HepG2 (cell line): ENCODE data around the gene FOXJ2. TPM values are rescaled to one million over a fixed set of nuclear protein-coding genes. Genes with fewer than 3 reads are reported as not detected.

ENCODE experiments used
- ATAC-seq: fragments of 200-7000 bp; cut with Tn5 transposase; 3 replicates; pipeline ENCODE4 v1.9.1; 2020; ENCODE audit warnings: mild to moderate bottlenecking, moderate library complexity
- BruUV-seq: library from RNA; stranded (reverse); fragments of 400-500 nt; replicated peaks from 2 replicates; lab custom pipeline; 2021; lab: Mats Ljungman, UMichigan
- CTCF ChIA-PET: fragments of 300-600 bp; formaldehyde crosslinking; extraction: SDS; loops from one replicate; lab custom pipeline; 2021; ENCODE audit warnings: low total read pairs, inconsistent platforms, low intra/inter-chr PET ratio; lab: Yijun Ruan, JAX
- POLR2A ChIA-PET: fragments of 350-600 bp; sonication (Branson Sonifier 250); formaldehyde crosslinking; loops from one replicate; lab custom pipeline; 2020; ENCODE audit warnings: antibody characterized with exemption, inconsistent platforms; lab: Yijun Ruan, JAX
- DNase-seq: peaks from one replicate; pipeline ENCODE4 v3.0.0-alpha.2; 2015; ENCODE audit warnings: low spot score
- FAIRE-seq: peaks from 3 replicates; lab custom pipeline; 2011; peaks lifted over from hg19 to GRCh38; lab: Jason Lieb, UNC
- H2AFZ ChIP-seq: one replicate; pipeline ENCODE4 v1.6.1; 2011; ENCODE audit warnings: low read length, inconsistent platforms
- H3K27ac ChIP-seq: fragments of 300-600 bp; 3 replicates; pipeline ENCODE4 v1.8.0; 2011; ENCODE audit warnings: mixed run types, mild to moderate bottlenecking, mixed read lengths, low read length, inconsistent platforms; ENCODE audit not compliant: insufficient read depth; ENCODE audit errors: extremely low read length
- H3K27me3 ChIP-seq, 2 experiments: fragments of 200-600 bp in 1 of 2; 2 replicates in 1 of 2; 3 replicates in 1 of 2; pipeline versions ENCODE4 v1.6.0 to v1.8.0; 2011; ENCODE audit warnings: low read length in 2 of 2, mild to moderate bottlenecking in 2 of 2, moderate library complexity in 2 of 2, inconsistent platforms in 1 of 2; ENCODE audit not compliant: insufficient read depth in 2 of 2, control insufficient read depth in 1 of 2
- H3K36me3 ChIP-seq, 2 experiments: fragments of 200-600 bp in 1 of 2; replicated peaks in 1 of 2; 2 replicates in 1 of 2; 3 replicates in 1 of 2; pipeline versions ENCODE4 v1.5.1 to v1.8.0; 2011; ENCODE audit warnings: low read length in 2 of 2, inconsistent platforms in 1 of 2; ENCODE audit not compliant: insufficient read depth in 2 of 2, control insufficient read depth in 1 of 2
- H3K4me1 ChIP-seq: 2 replicates; pipeline ENCODE4 v1.5.1; 2012; ENCODE audit warnings: low read length, inconsistent platforms; ENCODE audit not compliant: insufficient read depth
- H3K4me2 ChIP-seq: 2 replicates; pipeline ENCODE4 v1.6.0; 2011; ENCODE audit warnings: low read depth, low read length, inconsistent platforms
- H3K4me3 ChIP-seq, 3 experiments: fragments of 200-600 bp in 1 of 3; sonication (generic), shearing (Covaris generic) in 1 of 3; replicated peaks in 1 of 3; 2 replicates each; pipeline ENCODE4 v1.5.1; 2011 to 2016; ENCODE audit warnings: low read length in 3 of 3, inconsistent platforms in 2 of 3, low read depth in 2 of 3, mild to moderate bottlenecking in 2 of 3, control low read depth in 1 of 3, mixed read lengths in 1 of 3; ENCODE audit not compliant: insufficient read depth in 1 of 3
- H3K79me2 ChIP-seq: one replicate; pipeline ENCODE4 v1.6.1; 2011; ENCODE audit warnings: low read length, inconsistent platforms; ENCODE audit not compliant: insufficient read depth
- H3K9ac ChIP-seq: 2 replicates; pipeline ENCODE4 v1.6.0; 2011; ENCODE audit warnings: mild to moderate bottlenecking, low read depth, low read length, inconsistent platforms; ENCODE audit not compliant: insufficient read depth
- H3K9me3 ChIP-seq: 2 replicates; pipeline ENCODE4 v1.5.1; 2012; ENCODE audit warnings: mild to moderate bottlenecking, low read length
- H4K20me1 ChIP-seq: 2 replicates; pipeline ENCODE4 v1.6.0; 2011; ENCODE audit warnings: inconsistent platforms, mild to moderate bottlenecking, low read length, moderate library complexity; ENCODE audit not compliant: insufficient read depth
- EP300 ChIP-seq, 3 experiments: sonication (generic) in 1 of 3; formaldehyde crosslinking in 1 of 3; IDR thresholded peaks; 2 replicates each; pipeline versions ENCODE4 v1.5.1 to v1.6.1; 2011 to 2020; ENCODE audit warnings: low read depth in 2 of 3, low read length in 2 of 3, borderline replicate concordance in 1 of 3, improper control_type of control experiment in 1 of 3, mild to moderate bottlenecking in 1 of 3, missing genetic modification reagents in 1 of 3, moderate library complexity in 1 of 3
- FOXK1 ChIP-seq: sonication (generic); formaldehyde crosslinking; IDR thresholded peaks from 2 replicates; pipeline ENCODE4 v1.4.0; 2020; ENCODE audit warnings: low read depth, missing genetic modification reagents, borderline replicate concordance
- HDAC6 ChIP-seq: fragments of 200-600 bp; sonication (generic); IDR thresholded peaks from 2 replicates; pipeline ENCODE4 v1.7.0; 2017; ENCODE audit warnings: mild to moderate bottlenecking, antibody characterized with exemption, low read length, low read depth
- KDM1A ChIP-seq: IDR thresholded peaks from 2 replicates; pipeline ENCODE4 v1.6.1; 2016; ENCODE audit warnings: missing compliant biosample characterization
- KDM6A ChIP-seq: IDR thresholded peaks from 2 replicates; pipeline ENCODE4 v1.6.1; 2016; ENCODE audit warnings: low read depth
- SIX4 ChIP-seq: sonication (generic); formaldehyde crosslinking; IDR thresholded peaks from 2 replicates; pipeline ENCODE4 v1.4.0; 2020; ENCODE audit warnings: missing genetic modification reagents
- TP53 ChIP-seq: sonication (generic); formaldehyde crosslinking; conservative IDR thresholded peaks from 2 replicates; pipeline ENCODE4 v1.4.0; 2020; ENCODE audit warnings: missing genetic modification reagents
- ZBTB1 ChIP-seq: sonication (generic); formaldehyde crosslinking; IDR thresholded peaks from 2 replicates; pipeline ENCODE4 v1.4.0; 2020; ENCODE audit warnings: missing genetic modification reagents, borderline replicate concordance
- ZNF331 ChIP-seq: sonication (generic); formaldehyde crosslinking; IDR thresholded peaks from 2 replicates; pipeline ENCODE4 v1.4.0; 2020; ENCODE audit warnings: missing genetic modification reagents
- ZNF543 ChIP-seq: sonication (generic); formaldehyde crosslinking; IDR thresholded peaks from 2 replicates; pipeline ENCODE4 v1.4.0; 2020; ENCODE audit warnings: mild to moderate bottlenecking, missing genetic modification reagents
- ZNF562 ChIP-seq: sonication (generic); formaldehyde crosslinking; IDR thresholded peaks from 2 replicates; pipeline ENCODE4 v1.8.0; 2022; ENCODE audit warnings: missing genetic modification reagents, borderline replicate concordance
- in situ Hi-C: cut with HindIII; loops from 2 replicates; pipeline ENCODE4 v1.10.0; 2017; ENCODE audit warnings: low pct_unique_long_range_greater_than_20kb; ENCODE audit not compliant: extremely low pct_ligation_motif_present
- intact Hi-C: fragments of 100-400 bp; cut with micrococcal nuclease; formaldehyde crosslinking; loops from one replicate; pipeline ENCODE4 v1.10.0; 2022; ENCODE audit not compliant: unreplicated experiment
- polyA plus RNA-seq, 8 experiments: library from polyadenylated mRNA; depleted of rRNA in 3 of 8; stranded (reverse) in 7 of 8; unstranded in 1 of 8; fragments of >200 nt; fragmentation: Illumina TruSeq in 4 of 8; extraction: Trizol in 4 of 8; gene quantifications; 2 replicates each; pipeline versions ENCODE4 v1.2.1 to v1.2.3, GENCODE V29; 2011 to 2016; ENCODE audit warnings: low read depth in 4 of 8, missing spikeins in 1 of 8, mixed read lengths in 1 of 8; ENCODE audit not compliant: insufficient read depth in 1 of 8
- total RNA-seq, 5 experiments: library from RNA; depleted of rRNA; stranded (reverse); fragments of >200 nt; fragmentation: Illumina TruSeq; extraction: Trizol; gene quantifications; 2 replicates each; pipeline ENCODE4 v1.2.3, GENCODE V29; 2016; ENCODE audit warnings: low read depth in 1 of 5
- TF ChIP-seq, protein P1 (sequence below): sonication (generic); formaldehyde crosslinking; IDR thresholded peaks from 2 replicates; pipeline ENCODE4 v1.4.0; 2020; ENCODE audit warnings: missing genetic modification reagents, borderline replicate concordance
- TF ChIP-seq, protein P2 (sequence below): sonication (generic); formaldehyde crosslinking; IDR thresholded peaks from 2 replicates; pipeline ENCODE4 v1.5.0; 2020; ENCODE audit warnings: missing genetic modification reagents
- TF ChIP-seq, protein P3 (sequence below): IDR thresholded peaks from 2 replicates; pipeline ENCODE4 v1.6.1; 2018; ENCODE audit warnings: missing genetic modification reagents, mild to moderate bottlenecking, missing compliant biosample characterization
- TF ChIP-seq, protein P4 (sequence below): sonication (generic); formaldehyde crosslinking; IDR thresholded peaks from 2 replicates; pipeline ENCODE4 v1.5.0; 2020; ENCODE audit warnings: missing genetic modification reagents
- TF ChIP-seq, protein P5 (sequence below): sonication (generic); formaldehyde crosslinking; IDR thresholded peaks from 2 replicates; pipeline ENCODE4 v1.4.0; 2020; ENCODE audit warnings: missing genetic modification reagents

FOXJ2 gene
- total and polyA plus RNA-seq, 2 of the 13 experiments (the other 11 are each of a cell fraction or from before 2014, with no cell fraction given): 2.2 to 2.9 TPM

DNA sequence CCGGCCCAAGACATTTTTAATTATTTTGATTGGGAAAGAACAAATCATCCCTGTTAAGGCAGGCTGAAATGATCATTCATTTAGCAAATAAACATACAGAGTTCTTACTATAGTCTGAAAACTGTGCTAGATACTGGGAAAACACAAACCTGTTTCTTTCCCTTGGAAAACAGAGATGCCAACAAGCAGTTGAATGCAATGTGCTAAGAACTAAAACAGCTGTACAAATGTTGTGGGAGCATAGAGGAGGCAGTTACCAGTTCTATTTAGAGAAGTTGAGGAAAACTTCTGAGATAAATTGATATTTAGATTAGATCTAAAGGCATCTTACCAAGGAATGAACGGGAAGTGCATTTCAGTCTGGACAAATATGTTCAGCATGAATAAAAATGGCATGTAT is 46.4 kb downstream of the FOXJ2 start (continued):
- TF ChIP-seq, protein P1, sequence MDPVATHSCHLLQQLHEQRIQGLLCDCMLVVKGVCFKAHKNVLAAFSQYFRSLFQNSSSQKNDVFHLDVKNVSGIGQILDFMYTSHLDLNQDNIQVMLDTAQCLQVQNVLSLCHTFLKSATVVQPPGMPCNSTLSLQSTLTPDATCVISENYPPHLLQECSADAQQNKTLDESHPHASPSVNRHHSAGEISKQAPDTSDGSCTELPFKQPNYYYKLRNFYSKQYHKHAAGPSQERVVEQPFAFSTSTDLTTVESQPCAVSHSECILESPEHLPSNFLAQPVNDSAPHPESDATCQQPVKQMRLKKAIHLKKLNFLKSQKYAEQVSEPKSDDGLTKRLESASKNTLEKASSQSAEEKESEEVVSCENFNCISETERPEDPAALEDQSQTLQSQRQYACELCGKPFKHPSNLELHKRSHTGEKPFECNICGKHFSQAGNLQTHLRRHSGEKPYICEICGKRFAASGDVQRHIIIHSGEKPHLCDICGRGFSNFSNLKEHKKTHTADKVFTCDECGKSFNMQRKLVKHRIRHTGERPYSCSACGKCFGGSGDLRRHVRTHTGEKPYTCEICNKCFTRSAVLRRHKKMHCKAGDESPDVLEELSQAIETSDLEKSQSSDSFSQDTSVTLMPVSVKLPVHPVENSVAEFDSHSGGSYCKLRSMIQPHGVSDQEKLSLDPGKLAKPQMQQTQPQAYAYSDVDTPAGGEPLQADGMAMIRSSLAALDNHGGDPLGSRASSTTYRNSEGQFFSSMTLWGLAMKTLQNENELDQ: no peak
- TF ChIP-seq KDM1A (CRISPR knock-in tag) (no peak), ZNF331 (no peak), ZNF543 (CRISPR knock-in tag) (no peak), ZBTB1 (CRISPR knock-in tag) (no peak)
- TF ChIP-seq, protein P2, sequence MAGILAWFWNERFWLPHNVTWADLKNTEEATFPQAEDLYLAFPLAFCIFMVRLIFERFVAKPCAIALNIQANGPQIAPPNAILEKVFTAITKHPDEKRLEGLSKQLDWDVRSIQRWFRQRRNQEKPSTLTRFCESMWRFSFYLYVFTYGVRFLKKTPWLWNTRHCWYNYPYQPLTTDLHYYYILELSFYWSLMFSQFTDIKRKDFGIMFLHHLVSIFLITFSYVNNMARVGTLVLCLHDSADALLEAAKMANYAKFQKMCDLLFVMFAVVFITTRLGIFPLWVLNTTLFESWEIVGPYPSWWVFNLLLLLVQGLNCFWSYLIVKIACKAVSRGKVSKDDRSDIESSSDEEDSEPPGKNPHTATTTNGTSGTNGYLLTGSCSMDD (CRISPR knock-in tag): no peak

DNA sequence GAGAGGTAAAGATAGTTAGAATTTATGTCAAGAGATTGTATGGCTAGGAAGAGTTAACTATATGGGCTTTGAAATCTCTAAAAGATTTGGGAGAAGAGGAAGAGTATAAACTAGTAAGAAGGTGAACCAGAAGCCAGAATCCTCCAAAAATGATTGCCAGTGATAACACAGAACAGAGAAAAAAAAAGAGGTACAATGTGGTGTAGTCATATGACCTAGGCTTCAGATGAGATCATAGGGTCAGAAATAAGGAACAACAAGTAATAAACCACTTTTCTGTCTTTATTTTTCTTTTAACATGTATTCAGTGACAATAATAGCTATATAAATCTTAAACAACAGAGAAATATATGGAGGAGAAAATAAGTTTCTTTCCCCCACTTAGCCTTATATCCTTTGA is 47.6 kb downstream of the FOXJ2 start:
- 0 out of 2 replicates have a peak overlapping the region, but pooled peaks have one; percentile 82 for H3K4me2 ChIP-seq
- ATAC-seq (no peak), FAIRE-seq (no peak), DNase-seq (no peak)
- intact Hi-C loops (loop anchor here (5.0 kb wide), 1 partner anchor 48 kb away; the partner anchor contains the start of gene FOXJ2), in situ Hi-C loops (no loop called here)
- POLR2A ChIA-PET: no interaction called here
- peaks cover 26% of the 10 kb centered on the region for H3K79me2 ChIP-seq
- BruUV-seq: no TSS peak
- H3K9ac ChIP-seq: no peak overlapping the region
- no peak overlapping the region for H3K27ac ChIP-seq
- no peaks in the 10 kb centered on the region for H3K9me3 ChIP-seq
- no peaks in the 10 kb centered on the region for H3K36me3 ChIP-seq
- peaks cover 29% of the 10 kb centered on the region for H3K4me1 ChIP-seq
- no peaks in the 10 kb centered on the region for H4K20me1 ChIP-seq
- H3K27me3 ChIP-seq: no peaks in the 10 kb centered on the region; a peak in 1 of 5 replicates
- no peak overlapping the region for H3K4me3 ChIP-seq
- H2AFZ ChIP-seq: no peak overlapping the region
- CTCF ChIA-PET: no interaction called here
- no peak for TF ChIP-seq KDM6A (CRISPR knock-in tag)
- TF ChIP-seq, protein P3, sequence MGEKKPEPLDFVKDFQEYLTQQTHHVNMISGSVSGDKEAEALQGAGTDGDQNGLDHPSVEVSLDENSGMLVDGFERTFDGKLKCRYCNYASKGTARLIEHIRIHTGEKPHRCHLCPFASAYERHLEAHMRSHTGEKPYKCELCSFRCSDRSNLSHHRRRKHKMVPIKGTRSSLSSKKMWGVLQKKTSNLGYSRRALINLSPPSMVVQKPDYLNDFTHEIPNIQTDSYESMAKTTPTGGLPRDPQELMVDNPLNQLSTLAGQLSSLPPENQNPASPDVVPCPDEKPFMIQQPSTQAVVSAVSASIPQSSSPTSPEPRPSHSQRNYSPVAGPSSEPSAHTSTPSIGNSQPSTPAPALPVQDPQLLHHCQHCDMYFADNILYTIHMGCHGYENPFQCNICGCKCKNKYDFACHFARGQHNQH (CRISPR knock-in tag): no peak
- TF ChIP-seq SIX4 (CRISPR knock-in tag): no peak
- no peak for TF ChIP-seq TP53 (CRISPR knock-in tag)
- TF ChIP-seq EP300 (IDR thresholded peaks at IDR 0.05; ENCODE audit: low read depth in 2 of 2, low read length in 2 of 2): no peak
- TF ChIP-seq EP300 (CRISPR knock-in tag; IDR thresholded peaks at IDR 0.05; ENCODE audit: borderline replicate concordance): no peak
- no peak for TF ChIP-seq FOXK1 (CRISPR knock-in tag)
- no peak for TF ChIP-seq HDAC6
- TF ChIP-seq, protein P4, sequence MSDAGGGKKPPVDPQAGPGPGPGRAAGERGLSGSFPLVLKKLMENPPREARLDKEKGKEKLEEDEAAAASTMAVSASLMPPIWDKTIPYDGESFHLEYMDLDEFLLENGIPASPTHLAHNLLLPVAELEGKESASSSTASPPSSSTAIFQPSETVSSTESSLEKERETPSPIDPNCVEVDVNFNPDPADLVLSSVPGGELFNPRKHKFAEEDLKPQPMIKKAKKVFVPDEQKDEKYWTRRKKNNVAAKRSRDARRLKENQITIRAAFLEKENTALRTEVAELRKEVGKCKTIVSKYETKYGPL (CRISPR knock-in tag): no peak
- TF ChIP-seq, protein P5, sequence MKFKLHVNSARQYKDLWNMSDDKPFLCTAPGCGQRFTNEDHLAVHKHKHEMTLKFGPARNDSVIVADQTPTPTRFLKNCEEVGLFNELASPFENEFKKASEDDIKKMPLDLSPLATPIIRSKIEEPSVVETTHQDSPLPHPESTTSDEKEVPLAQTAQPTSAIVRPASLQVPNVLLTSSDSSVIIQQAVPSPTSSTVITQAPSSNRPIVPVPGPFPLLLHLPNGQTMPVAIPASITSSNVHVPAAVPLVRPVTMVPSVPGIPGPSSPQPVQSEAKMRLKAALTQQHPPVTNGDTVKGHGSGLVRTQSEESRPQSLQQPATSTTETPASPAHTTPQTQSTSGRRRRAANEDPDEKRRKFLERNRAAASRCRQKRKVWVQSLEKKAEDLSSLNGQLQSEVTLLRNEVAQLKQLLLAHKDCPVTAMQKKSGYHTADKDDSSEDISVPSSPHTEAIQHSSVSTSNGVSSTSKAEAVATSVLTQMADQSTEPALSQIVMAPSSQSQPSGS (CRISPR knock-in tag): no peak
- no peak for TF ChIP-seq ZNF562
